RWPE2 (cell line): Measurements from ENCODE around the gene LTN1.

Source experiments
- ATAC-seq: fragments of 200-7000 bp; cut with Tn5 transposase; 3 replicates; pipeline ENCODE4 v1.9.1; 2021; ENCODE audit warnings: low read depth
- DNase-seq: peaks from one replicate; pipeline ENCODE4 v3.0.0-alpha.2; 2020; ENCODE audit warnings: low spot score
- H3K27ac ChIP-seq: fragments of 450-650 bp; 2 replicates; pipeline ENCODE4 v1.5.1; 2017; ENCODE audit warnings: mild to moderate bottlenecking; ENCODE audit not compliant: poor library complexity, severe bottlenecking
- H3K27me3 ChIP-seq: fragments of 250-450 bp; sonication (Bioruptor Pico); 2 replicates; pipeline ENCODE4 v1.5.1; 2021; ENCODE audit warnings: mild to moderate bottlenecking, moderate library complexity; ENCODE audit not compliant: insufficient read depth, poor library complexity, severe bottlenecking
- H3K36me3 ChIP-seq: fragments of 250-450 bp; sonication (Bioruptor Pico); 2 replicates; pipeline ENCODE4 v1.5.1; 2020; ENCODE audit warnings: low read depth, mild to moderate bottlenecking, moderate library complexity
- H3K4me1 ChIP-seq: fragments of 250-450 bp; sonication (Bioruptor Pico); 2 replicates; pipeline ENCODE4 v1.5.1; 2021; ENCODE audit warnings: mild to moderate bottlenecking, moderate library complexity; ENCODE audit not compliant: insufficient read depth, poor library complexity, severe bottlenecking
- H3K4me3 ChIP-seq: fragments of 250-450 bp; sonication (Bioruptor Pico); 2 replicates; pipeline ENCODE4 v1.5.1; 2021; ENCODE audit warnings: mild to moderate bottlenecking, moderate library complexity; ENCODE audit not compliant: severe bottlenecking
- H3K9me3 ChIP-seq: fragments of 250-450 bp; sonication (Bioruptor Pico); 2 replicates; pipeline ENCODE4 v1.5.1; 2021; ENCODE audit warnings: mild to moderate bottlenecking, moderate library complexity; ENCODE audit not compliant: severe bottlenecking
- TF ChIP-seq, protein P1 (sequence below): fragments of 450-650 bp; IDR thresholded peaks from one replicate; pipeline ENCODE4 v1.5.1; 2017; ENCODE audit warnings: mild to moderate bottlenecking, moderate library complexity; ENCODE audit not compliant: poor library complexity, severe bottlenecking

LTN1 gene, protein sequence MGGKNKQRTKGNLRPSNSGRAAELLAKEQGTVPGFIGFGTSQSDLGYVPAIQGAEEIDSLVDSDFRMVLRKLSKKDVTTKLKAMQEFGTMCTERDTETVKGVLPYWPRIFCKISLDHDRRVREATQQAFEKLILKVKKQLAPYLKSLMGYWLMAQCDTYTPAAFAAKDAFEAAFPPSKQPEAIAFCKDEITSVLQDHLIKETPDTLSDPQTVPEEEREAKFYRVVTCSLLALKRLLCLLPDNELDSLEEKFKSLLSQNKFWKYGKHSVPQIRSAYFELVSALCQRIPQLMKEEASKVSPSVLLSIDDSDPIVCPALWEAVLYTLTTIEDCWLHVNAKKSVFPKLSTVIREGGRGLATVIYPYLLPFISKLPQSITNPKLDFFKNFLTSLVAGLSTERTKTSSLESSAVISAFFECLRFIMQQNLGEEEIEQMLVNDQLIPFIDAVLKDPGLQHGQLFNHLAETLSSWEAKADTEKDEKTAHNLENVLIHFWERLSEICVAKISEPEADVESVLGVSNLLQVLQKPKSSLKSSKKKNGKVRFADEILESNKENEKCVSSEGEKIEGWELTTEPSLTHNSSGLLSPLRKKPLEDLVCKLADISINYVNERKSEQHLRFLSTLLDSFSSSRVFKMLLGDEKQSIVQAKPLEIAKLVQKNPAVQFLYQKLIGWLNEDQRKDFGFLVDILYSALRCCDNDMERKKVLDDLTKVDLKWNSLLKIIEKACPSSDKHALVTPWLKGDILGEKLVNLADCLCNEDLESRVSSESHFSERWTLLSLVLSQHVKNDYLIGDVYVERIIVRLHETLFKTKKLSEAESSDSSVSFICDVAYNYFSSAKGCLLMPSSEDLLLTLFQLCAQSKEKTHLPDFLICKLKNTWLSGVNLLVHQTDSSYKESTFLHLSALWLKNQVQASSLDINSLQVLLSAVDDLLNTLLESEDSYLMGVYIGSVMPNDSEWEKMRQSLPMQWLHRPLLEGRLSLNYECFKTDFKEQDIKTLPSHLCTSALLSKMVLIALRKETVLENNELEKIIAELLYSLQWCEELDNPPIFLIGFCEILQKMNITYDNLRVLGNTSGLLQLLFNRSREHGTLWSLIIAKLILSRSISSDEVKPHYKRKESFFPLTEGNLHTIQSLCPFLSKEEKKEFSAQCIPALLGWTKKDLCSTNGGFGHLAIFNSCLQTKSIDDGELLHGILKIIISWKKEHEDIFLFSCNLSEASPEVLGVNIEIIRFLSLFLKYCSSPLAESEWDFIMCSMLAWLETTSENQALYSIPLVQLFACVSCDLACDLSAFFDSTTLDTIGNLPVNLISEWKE (N-terminal part only)

GRCh38 chr21:28992526-28993292, at the start of gene LTN1:
TSS of gene LTN1 (minus strand) at chr21:28992877. CDS start at chr21:28992805, 72 bp downstream.
- Histone ChIP-seq H3K4me3 (peak within 1 kb of the TSS; percentile 60), H3K36me3 (peaks cover under 1% of the 10 kb centered on the region), H3K27me3 (no peaks in the 10 kb centered on the region), H3K9me3 (no peaks in the 10 kb centered on the region), H3K27ac (peak within 1 kb of the TSS; percentile 63), H3K4me1 (peaks cover 14% of the 10 kb centered on the region)
- ATAC-seq (peak; percentile 92), DNase-seq (peak; percentile 99)
- TF ChIP-seq, protein P1, sequence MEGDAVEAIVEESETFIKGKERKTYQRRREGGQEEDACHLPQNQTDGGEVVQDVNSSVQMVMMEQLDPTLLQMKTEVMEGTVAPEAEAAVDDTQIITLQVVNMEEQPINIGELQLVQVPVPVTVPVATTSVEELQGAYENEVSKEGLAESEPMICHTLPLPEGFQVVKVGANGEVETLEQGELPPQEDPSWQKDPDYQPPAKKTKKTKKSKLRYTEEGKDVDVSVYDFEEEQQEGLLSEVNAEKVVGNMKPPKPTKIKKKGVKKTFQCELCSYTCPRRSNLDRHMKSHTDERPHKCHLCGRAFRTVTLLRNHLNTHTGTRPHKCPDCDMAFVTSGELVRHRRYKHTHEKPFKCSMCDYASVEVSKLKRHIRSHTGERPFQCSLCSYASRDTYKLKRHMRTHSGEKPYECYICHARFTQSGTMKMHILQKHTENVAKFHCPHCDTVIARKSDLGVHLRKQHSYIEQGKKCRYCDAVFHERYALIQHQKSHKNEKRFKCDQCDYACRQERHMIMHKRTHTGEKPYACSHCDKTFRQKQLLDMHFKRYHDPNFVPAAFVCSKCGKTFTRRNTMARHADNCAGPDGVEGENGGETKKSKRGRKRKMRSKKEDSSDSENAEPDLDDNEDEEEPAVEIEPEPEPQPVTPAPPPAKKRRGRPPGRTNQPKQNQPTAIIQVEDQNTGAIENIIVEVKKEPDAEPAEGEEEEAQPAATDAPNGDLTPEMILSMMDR, result no peak

GRCh38 chr21:29034678-29035077, 42.0 kb upstream of the LTN1 start:
- Histone ChIP-seq H3K9me3 (no peaks in the 10 kb centered on the region), H3K27ac (no peak overlapping the region), H3K4me1 (no peaks in the 10 kb centered on the region), H3K4me3 (no peak overlapping the region), H3K27me3 (no peaks in the 10 kb centered on the region), H3K36me3 (peaks cover 88% of the 10 kb centered on the region)
- DNase-seq (no peak), ATAC-seq (no peak)
- TF ChIP-seq, protein P1, result no peak

DNA sequence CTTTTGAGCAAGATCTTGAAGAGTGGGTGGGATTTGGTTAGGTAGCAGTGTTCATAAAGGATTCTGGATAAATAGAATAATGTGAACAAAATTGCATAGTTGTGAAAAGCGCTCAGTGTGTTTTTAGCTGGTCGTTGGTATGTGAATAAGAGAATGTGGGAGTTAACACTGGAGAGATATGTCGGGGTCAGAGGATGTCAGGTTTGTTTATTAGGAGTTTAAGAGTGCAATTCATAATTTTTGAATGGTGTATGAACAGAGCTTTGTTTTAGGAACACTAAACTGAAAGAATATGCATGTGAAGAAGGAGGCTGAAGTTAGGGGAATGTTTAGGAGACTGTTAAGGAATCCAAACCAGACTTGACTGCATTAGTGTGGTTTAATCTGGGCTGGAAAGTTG, 41.2 kb upstream of the LTN1 start:
- ATAC-seq (no peak), DNase-seq (no peak)
- H3K9me3 ChIP-seq, result no peaks in the 10 kb centered on the region
- no peak overlapping the region for H3K27ac ChIP-seq
- no peaks in the 10 kb centered on the region for H3K4me1 ChIP-seq
- TF ChIP-seq, protein P1, result no peak
- peaks cover 85% of the 10 kb centered on the region for H3K36me3 ChIP-seq
- no peak overlapping the region for H3K4me3 ChIP-seq
- H3K27me3 ChIP-seq, result no peaks in the 10 kb centered on the region

DNA sequence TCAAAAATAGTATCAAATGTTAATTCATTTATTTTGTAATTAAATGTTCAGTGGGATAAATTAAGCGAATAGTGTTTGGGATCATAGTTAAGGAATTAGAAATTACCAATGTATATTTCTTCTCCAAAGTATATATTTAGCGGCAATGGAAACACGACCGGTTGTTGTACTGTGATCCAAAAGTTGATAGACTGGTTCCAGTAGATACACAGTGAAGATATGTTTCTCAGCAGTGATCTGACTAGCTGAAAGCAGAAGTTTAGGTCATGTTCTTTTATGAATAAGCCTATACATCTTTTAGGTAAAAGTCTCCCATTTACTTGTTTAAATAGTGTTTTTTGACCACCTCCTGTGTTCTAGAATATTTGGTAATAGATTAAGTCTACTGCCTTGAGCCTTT, 40.6 kb upstream of the LTN1 start:
- ATAC-seq (no peak), DNase-seq (no peak)
- Histone ChIP-seq H3K27me3 (no peaks in the 10 kb centered on the region), H3K4me1 (no peaks in the 10 kb centered on the region), H3K9me3 (no peaks in the 10 kb centered on the region), H3K27ac (no peak overlapping the region), H3K4me3 (no peak overlapping the region), H3K36me3 (peaks cover 85% of the 10 kb centered on the region)
- TF ChIP-seq, protein P1, result no peak
